HepG2 (cell line): ENCODE measurements around the gene RETREG2. TPM values are rescaled to one million over a fixed set of nuclear protein-coding genes. Genes with fewer than 3 reads are reported as not detected.

Experiments used
- ARNT ChIP-seq: fragments of 450-650 bp; IDR thresholded peaks from 2 replicates; pipeline ENCODE4 v1.6.1; 2017
- ATF1 ChIP-seq: IDR thresholded peaks from 2 replicates; pipeline ENCODE4 v1.6.1; 2016; ENCODE audit warnings: mild to moderate bottlenecking, control low read depth
- CBX5 ChIP-seq: sonication (generic); formaldehyde crosslinking; IDR thresholded peaks from 2 replicates; pipeline ENCODE4 v1.4.0; 2020; ENCODE audit warnings: missing genetic modification reagents, borderline replicate concordance
- EHMT2 ChIP-seq: fragments of 200-600 bp; sonication (generic); IDR thresholded peaks from 2 replicates; pipeline ENCODE4 v1.7.0; 2017; ENCODE audit warnings: antibody characterized with exemption, low read depth, low read length, borderline replicate concordance
- NFYB ChIP-seq: sonication (generic); formaldehyde crosslinking; IDR thresholded peaks from 2 replicates; pipeline ENCODE4 v1.4.0; 2020; ENCODE audit warnings: missing genetic modification reagents
- PAX8 ChIP-seq: sonication (generic); formaldehyde crosslinking; IDR thresholded peaks from 2 replicates; pipeline ENCODE4 v1.8.0; 2022; ENCODE audit warnings: mild to moderate bottlenecking, missing genetic modification reagents, borderline replicate concordance
- PHF21A ChIP-seq: sonication (generic); formaldehyde crosslinking; IDR thresholded peaks from 2 replicates; pipeline ENCODE4 v1.5.0; 2020; ENCODE audit warnings: mild to moderate bottlenecking, missing genetic modification reagents
- RAD21 ChIP-seq: fragments of 450-650 bp; formaldehyde crosslinking; IDR thresholded peaks from 2 replicates; pipeline ENCODE4 v1.5.0; 2020; ENCODE audit warnings: mild to moderate bottlenecking
- REPIN1 ChIP-seq: sonication (generic); formaldehyde crosslinking; IDR thresholded peaks from 2 replicates; pipeline ENCODE4 v1.8.0; 2022; ENCODE audit warnings: missing genetic modification reagents, low read depth, mild to moderate bottlenecking, borderline replicate concordance
- SCMH1 ChIP-seq: sonication (generic); formaldehyde crosslinking; IDR thresholded peaks from 2 replicates; pipeline ENCODE4 v1.9.0; 2021; ENCODE audit warnings: missing genetic modification reagents, mild to moderate bottlenecking, borderline replicate concordance
- SIN3A ChIP-seq: IDR thresholded peaks from 2 replicates; pipeline ENCODE4 v1.6.1; 2011; ENCODE audit warnings: low read depth, mild to moderate bottlenecking, control low read depth, low read length, borderline replicate concordance
- SNAPC2 ChIP-seq: sonication (generic); formaldehyde crosslinking; IDR thresholded peaks from 2 replicates; pipeline ENCODE4 v1.8.1; 2022; ENCODE audit warnings: mild to moderate bottlenecking, missing genetic modification reagents
- SPEN ChIP-seq: sonication (generic); formaldehyde crosslinking; IDR thresholded peaks from 2 replicates; pipeline ENCODE4 v1.5.1; 2020; ENCODE audit warnings: low read depth, mild to moderate bottlenecking, missing genetic modification reagents
- THYN1 ChIP-seq: sonication (generic); formaldehyde crosslinking; IDR thresholded peaks from 2 replicates; pipeline ENCODE4 v1.8.1; 2023; ENCODE audit warnings: low read depth, mild to moderate bottlenecking, moderate library complexity, missing genetic modification reagents, borderline replicate concordance
- WIZ ChIP-seq: sonication (generic); formaldehyde crosslinking; IDR thresholded peaks from 2 replicates; pipeline ENCODE4 v1.5.1; 2020; ENCODE audit warnings: mild to moderate bottlenecking, missing genetic modification reagents
- ZBTB21 ChIP-seq: sonication (generic); formaldehyde crosslinking; IDR thresholded peaks from 2 replicates; pipeline ENCODE4 v1.4.0; 2020; ENCODE audit warnings: missing genetic modification reagents
- ZNF230 ChIP-seq: sonication (generic); formaldehyde crosslinking; IDR thresholded peaks from 2 replicates; pipeline ENCODE4 v1.4.0; 2020; ENCODE audit warnings: mild to moderate bottlenecking, missing genetic modification reagents
- ZNF296 ChIP-seq: sonication (generic); formaldehyde crosslinking; conservative IDR thresholded peaks from 2 replicates; pipeline ENCODE4 v1.5.0; 2020; ENCODE audit warnings: mild to moderate bottlenecking, missing genetic modification reagents
- ZNF335 ChIP-seq: sonication (generic); formaldehyde crosslinking; IDR thresholded peaks from 2 replicates; pipeline ENCODE4 v1.4.0; 2020; ENCODE audit warnings: missing genetic modification reagents
- polyA plus RNA-seq, 8 experiments: library from polyadenylated mRNA; depleted of rRNA in 3 of 8; stranded (reverse) in 7 of 8; unstranded in 1 of 8; fragments of >200 nt; fragmentation: Illumina TruSeq in 4 of 8; extraction: Trizol in 4 of 8; gene quantifications; 2 replicates each; pipeline versions ENCODE4 v1.2.1 to v1.2.3, GENCODE V29; 2011 to 2016; ENCODE audit warnings: low read depth in 4 of 8, missing spikeins in 1 of 8, mixed read lengths in 1 of 8; ENCODE audit not compliant: insufficient read depth in 1 of 8
- total RNA-seq, 5 experiments: library from RNA; depleted of rRNA; stranded (reverse); fragments of >200 nt; fragmentation: Illumina TruSeq; extraction: Trizol; gene quantifications; 2 replicates each; pipeline ENCODE4 v1.2.3, GENCODE V29; 2016; ENCODE audit warnings: low read depth in 1 of 5
- TF ChIP-seq, protein P1 (sequence below): sonication (generic); formaldehyde crosslinking; IDR thresholded peaks from 2 replicates; pipeline ENCODE4 v1.4.0; 2020; ENCODE audit warnings: missing genetic modification reagents
- TF ChIP-seq, protein P2 (sequence below): sonication (generic); formaldehyde crosslinking; IDR thresholded peaks from 2 replicates; pipeline ENCODE4 v1.5.0; 2020; ENCODE audit warnings: mild to moderate bottlenecking, missing genetic modification reagents

The RETREG2 gene
- total and polyA plus RNA-seq, 2 of the 13 experiments (the other 11 are each of a cell fraction or from before 2014, with no cell fraction given) = 86.0 to 134 TPM

DNA sequence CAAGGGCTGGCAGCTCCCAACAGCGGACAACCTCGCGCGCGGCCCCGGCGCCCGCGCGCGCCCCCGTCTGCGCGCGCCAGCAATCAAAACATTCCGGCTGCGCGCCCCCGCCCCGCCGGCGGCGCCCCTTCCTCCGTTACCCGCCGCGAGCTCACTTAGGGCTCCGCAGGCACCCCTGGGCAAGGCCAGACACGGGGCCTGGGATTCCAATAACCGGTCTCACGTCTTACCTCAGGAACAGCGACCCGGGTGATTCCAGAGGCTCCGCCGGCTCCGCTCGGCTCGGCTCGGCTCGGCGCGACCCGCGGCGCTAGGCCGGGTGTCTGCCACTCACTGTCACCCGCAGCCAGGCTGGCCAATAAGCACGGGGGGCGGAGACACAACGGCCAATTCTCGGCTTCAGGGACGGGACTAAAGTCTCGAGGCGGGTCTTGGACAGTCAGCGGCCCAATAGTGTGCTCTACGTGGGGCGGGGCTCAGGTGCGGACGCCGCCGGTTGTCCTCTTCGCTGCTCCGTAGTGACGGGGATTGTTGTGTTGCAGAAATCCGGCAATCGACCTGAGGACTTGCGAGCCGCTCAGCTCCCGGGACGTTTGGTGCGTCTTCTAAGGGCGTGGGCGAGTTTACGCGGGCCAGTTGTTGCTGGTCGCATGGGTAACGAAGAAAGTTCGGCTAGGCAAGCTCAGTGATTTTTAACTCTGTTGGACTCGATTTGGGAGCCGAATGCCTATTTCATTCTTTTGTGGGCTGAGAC lies 51.4 kb downstream of the RETREG2 start, which contains the start of the genes ANKZF1 and ATG9A (continued):
- TF ChIP-seq THYN1 (no peak), NFYB (CRISPR knock-in tag) (peak; percentile 100), ZNF335 (CRISPR knock-in tag) (peak; percentile 54; the same call in 1 of the 2 replicates), ATF1 (CRISPR knock-in tag) (peak; percentile 87), REPIN1 (peak; percentile 59), WIZ (peak; percentile 2; the same call in 1 of the 2 replicates), EHMT2 (no peak), CBX5 (peak; percentile 76; the same call in 1 of the 2 replicates), SCMH1 (CRISPR knock-in tag) (no peak), ZBTB21 (CRISPR knock-in tag) (no peak), SPEN (CRISPR knock-in tag) (peak; percentile 37), SNAPC2 (CRISPR knock-in tag) (peak; percentile 56; the same call in 1 of the 2 replicates), RAD21 (CRISPR knock-in tag) (peak; percentile 73), ZNF296 (CRISPR knock-in tag) (no peak), PAX8 (CRISPR knock-in tag) (no peak), ZNF230 (CRISPR knock-in tag) (peak; percentile 39; the same call in 1 of the 2 replicates), SIN3A (peak; percentile 93), PHF21A (CRISPR knock-in tag) (peak; percentile 81), ARNT (no peak)
- TF ChIP-seq, protein P1, sequence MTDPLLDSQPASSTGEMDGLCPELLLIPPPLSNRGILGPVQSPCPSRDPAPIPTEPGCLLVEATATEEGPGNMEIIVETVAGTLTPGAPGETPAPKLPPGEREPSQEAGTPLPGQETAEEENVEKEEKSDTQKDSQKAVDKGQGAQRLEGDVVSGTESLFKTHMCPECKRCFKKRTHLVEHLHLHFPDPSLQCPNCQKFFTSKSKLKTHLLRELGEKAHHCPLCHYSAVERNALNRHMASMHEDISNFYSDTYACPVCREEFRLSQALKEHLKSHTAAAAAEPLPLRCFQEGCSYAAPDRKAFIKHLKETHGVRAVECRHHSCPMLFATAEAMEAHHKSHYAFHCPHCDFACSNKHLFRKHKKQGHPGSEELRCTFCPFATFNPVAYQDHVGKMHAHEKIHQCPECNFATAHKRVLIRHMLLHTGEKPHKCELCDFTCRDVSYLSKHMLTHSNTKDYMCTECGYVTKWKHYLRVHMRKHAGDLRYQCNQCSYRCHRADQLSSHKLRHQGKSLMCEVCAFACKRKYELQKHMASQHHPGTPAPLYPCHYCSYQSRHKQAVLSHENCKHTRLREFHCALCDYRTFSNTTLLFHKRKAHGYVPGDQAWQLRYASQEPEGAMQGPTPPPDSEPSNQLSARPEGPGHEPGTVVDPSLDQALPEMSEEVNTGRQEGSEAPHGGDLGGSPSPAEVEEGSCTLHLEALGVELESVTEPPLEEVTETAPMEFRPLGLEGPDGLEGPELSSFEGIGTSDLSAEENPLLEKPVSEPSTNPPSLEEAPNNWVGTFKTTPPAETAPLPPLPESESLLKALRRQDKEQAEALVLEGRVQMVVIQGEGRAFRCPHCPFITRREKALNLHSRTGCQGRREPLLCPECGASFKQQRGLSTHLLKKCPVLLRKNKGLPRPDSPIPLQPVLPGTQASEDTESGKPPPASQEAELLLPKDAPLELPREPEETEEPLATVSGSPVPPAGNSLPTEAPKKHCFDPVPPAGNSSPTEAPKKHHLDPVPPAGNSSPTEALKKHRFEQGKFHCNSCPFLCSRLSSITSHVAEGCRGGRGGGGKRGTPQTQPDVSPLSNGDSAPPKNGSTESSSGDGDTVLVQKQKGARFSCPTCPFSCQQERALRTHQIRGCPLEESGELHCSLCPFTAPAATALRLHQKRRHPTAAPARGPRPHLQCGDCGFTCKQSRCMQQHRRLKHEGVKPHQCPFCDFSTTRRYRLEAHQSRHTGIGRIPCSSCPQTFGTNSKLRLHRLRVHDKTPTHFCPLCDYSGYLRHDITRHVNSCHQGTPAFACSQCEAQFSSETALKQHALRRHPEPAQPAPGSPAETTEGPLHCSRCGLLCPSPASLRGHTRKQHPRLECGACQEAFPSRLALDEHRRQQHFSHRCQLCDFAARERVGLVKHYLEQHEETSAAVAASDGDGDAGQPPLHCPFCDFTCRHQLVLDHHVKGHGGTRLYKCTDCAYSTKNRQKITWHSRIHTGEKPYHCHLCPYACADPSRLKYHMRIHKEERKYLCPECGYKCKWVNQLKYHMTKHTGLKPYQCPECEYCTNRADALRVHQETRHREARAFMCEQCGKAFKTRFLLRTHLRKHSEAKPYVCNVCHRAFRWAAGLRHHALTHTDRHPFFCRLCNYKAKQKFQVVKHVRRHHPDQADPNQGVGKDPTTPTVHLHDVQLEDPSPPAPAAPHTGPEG (CRISPR knock-in tag) = peak; percentile 76; the same call in 1 of the 2 replicates
- TF ChIP-seq, protein P2, sequence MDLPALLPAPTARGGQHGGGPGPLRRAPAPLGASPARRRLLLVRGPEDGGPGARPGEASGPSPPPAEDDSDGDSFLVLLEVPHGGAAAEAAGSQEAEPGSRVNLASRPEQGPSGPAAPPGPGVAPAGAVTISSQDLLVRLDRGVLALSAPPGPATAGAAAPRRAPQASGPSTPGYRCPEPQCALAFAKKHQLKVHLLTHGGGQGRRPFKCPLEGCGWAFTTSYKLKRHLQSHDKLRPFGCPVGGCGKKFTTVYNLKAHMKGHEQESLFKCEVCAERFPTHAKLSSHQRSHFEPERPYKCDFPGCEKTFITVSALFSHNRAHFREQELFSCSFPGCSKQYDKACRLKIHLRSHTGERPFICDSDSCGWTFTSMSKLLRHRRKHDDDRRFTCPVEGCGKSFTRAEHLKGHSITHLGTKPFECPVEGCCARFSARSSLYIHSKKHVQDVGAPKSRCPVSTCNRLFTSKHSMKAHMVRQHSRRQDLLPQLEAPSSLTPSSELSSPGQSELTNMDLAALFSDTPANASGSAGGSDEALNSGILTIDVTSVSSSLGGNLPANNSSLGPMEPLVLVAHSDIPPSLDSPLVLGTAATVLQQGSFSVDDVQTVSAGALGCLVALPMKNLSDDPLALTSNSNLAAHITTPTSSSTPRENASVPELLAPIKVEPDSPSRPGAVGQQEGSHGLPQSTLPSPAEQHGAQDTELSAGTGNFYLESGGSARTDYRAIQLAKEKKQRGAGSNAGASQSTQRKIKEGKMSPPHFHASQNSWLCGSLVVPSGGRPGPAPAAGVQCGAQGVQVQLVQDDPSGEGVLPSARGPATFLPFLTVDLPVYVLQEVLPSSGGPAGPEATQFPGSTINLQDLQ = peak; percentile 17; the same call in 1 of the 2 replicates
